ENCODE results near the gene ERO1B.
"Not testable (repeated sequence)": the region's sequence is repeated elsewhere in the genome, so short reads cannot be mapped to it uniquely, and the experiment has no call there.

ERO1B gene

GRCh38 chr1:236242568-236242967, 39.2 kb downstream of the ERO1B start:
- no peak for DNase-seq

GRCh38 chr1:236240675-236241074, 41.1 kb downstream of the ERO1B start:
- DNase-seq: no peak

GRCh38 chr1:236239092-236239585, 42.6 kb downstream of the ERO1B start:
- DNase-seq: no peak

GRCh38 chr1:236235116-236235515, 46.6 kb downstream of the ERO1B start:
- no peak for DNase-seq

GRCh38 chr1:236228411-236228810, 53.3 kb downstream of the ERO1B start:
- no peak for DNase-seq

GRCh38 chr1:236222632-236223031, 59.1 kb downstream of the ERO1B start:
- no peak for DNase-seq

- DNase-seq: no peak
These were observed 61.3 kb downstream of the ERO1B start for GRCh38 chr1:236220473-236220872.

- DNase-seq: no peak
These were observed 67.0 kb downstream of the ERO1B start for GRCh38 chr1:236214761-236215160.

- DNase-seq: no peak
These were observed 68.2 kb downstream of the ERO1B start for GRCh38 chr1:236213534-236213933.

GRCh38 chr1:236211815-236212214, 69.9 kb downstream of the ERO1B start:
- no peak for DNase-seq

GRCh38 chr1:236209713-236210112, 72.0 kb downstream of the ERO1B start:
- DNase-seq: no peak

- no peak for DNase-seq
These were observed 72.6 kb downstream of the ERO1B start for GRCh38 chr1:236209185-236209584.

GRCh38 chr1:236207569-236207968, 74.2 kb downstream of the ERO1B start:
- no peak for DNase-seq

- DNase-seq: no peak
These were observed 74.6 kb downstream of the ERO1B start for GRCh38 chr1:236207121-236207520.

GRCh38 chr1:236206548-236206947, 75.2 kb downstream of the ERO1B start:
- DNase-seq: no peak

GRCh38 chr1:236204656-236205055, 77.1 kb downstream of the ERO1B start:
- no peak for DNase-seq

- DNase-seq: no peak
These were observed 77.7 kb downstream of the ERO1B start for GRCh38 chr1:236204039-236204438.

GRCh38 chr1:236201786-236202185, 80.0 kb downstream of the ERO1B start:
- DNase-seq: no peak

- DNase-seq: no peak
These were observed 80.8 kb downstream of the ERO1B start for GRCh38 chr1:236200925-236201324.

GRCh38 chr1:236193184-236193583, 88.6 kb downstream of the ERO1B start:
- DNase-seq: no peak

GRCh38 chr1:236188084-236188483, 93.7 kb downstream of the ERO1B start:
- DNase-seq: not testable (repeated sequence)

- not testable (repeated sequence) for DNase-seq
These were observed 95.3 kb downstream of the ERO1B start for GRCh38 chr1:236186471-236186870.

GRCh38 chr1:236185687-236186086, 96.1 kb downstream of the ERO1B start:
- no peak for DNase-seq

GRCh38 chr1:236181059-236181458, 100.7 kb downstream of the ERO1B start:
- no peak for DNase-seq

GRCh38 chr1:236179634-236180033, 102.1 kb downstream of the ERO1B start:
- DNase-seq: no peak

All from NCI-H526 (cell line).